Effector CD4-positive, alpha-beta T cell (primary cell): ENCODE data around the gene ARPC5.
"Not testable (repeated sequence)": the region's sequence is repeated elsewhere in the genome, so short reads cannot be mapped to it uniquely, and the experiment has no call there.

Experiments
- DNase-seq: peaks from one replicate; pipeline ENCODE4 v3.0.0-alpha.2; 2020

ARPC5 gene

GRCh38 chr1:183645531-183645930, 9.9 kb upstream of the ARPC5 start:
- DNase-seq: no peak

GRCh38 chr1:183642166-183642565, 6.6 kb upstream of the ARPC5 start:
- DNase-seq: no peak

- DNase-seq: no peak
Observed at GRCh38 chr1:183640193-183640592, 4.6 kb upstream of the ARPC5 start.

- DNase-seq: no peak
Observed at GRCh38 chr1:183638649-183639387, 3.2 kb upstream of the ARPC5 start.

GRCh38 chr1:183636783-183637182, 1.2 kb upstream of the ARPC5 start:
- DNase-seq: no peak

- no peak for DNase-seq
Observed at GRCh38 chr1:183636334-183636682, 725 bp upstream of the ARPC5 start.

GRCh38 chr1:183635099-183635605, 431 bp downstream of the ARPC5 start:
- peak; percentile 6 for DNase-seq

GRCh38 chr1:183634429-183635065, 1.0 kb downstream of the ARPC5 start:
- DNase-seq: no peak

- DNase-seq: peak; percentile 27
Observed at GRCh38 chr1:183633676-183634343, 1.8 kb downstream of the ARPC5 start.

GRCh38 chr1:183632964-183633363, 2.6 kb downstream of the ARPC5 start:
- DNase-seq: no peak

- no peak for DNase-seq
Observed at GRCh38 chr1:183632114-183632513, 3.5 kb downstream of the ARPC5 start.

GRCh38 chr1:183630748-183631147, 4.8 kb downstream of the ARPC5 start:
- no peak for DNase-seq

- no peak for DNase-seq
Observed at GRCh38 chr1:183628537-183628936, 7.0 kb downstream of the ARPC5 start.

GRCh38 chr1:183626236-183626635, 9.3 kb downstream of the ARPC5 start:
- DNase-seq: not testable (repeated sequence)

- DNase-seq: peak; percentile 38
Observed at GRCh38 chr1:183622884-183623785, 12.4 kb downstream of the ARPC5 start.

GRCh38 chr1:183622013-183622412, 13.6 kb downstream of the ARPC5 start:
- no peak for DNase-seq

- DNase-seq: no peak
Observed at GRCh38 chr1:183620311-183620710, 15.3 kb downstream of the ARPC5 start.

GRCh38 chr1:183619781-183620180, 15.8 kb downstream of the ARPC5 start:
- DNase-seq: no peak

GRCh38 chr1:183618202-183618601, 17.4 kb downstream of the ARPC5 start:
- not testable (repeated sequence) for DNase-seq

GRCh38 chr1:183612975-183613374, 22.6 kb downstream of the ARPC5 start:
- DNase-seq: not testable (repeated sequence)

GRCh38 chr1:183612407-183612806, 23.2 kb downstream of the ARPC5 start:
- DNase-seq: no peak

- DNase-seq: no peak
Observed at GRCh38 chr1:183611021-183611420, 24.6 kb downstream of the ARPC5 start.
